GM19351 (cell line): ENCODE data around the gene GABBR2.

Experiments
- ATAC-seq: cut with Tn5 transposase; IDR thresholded peaks from one replicate; pipeline ENCODE4 v1.9.1; 2021; ENCODE audit warnings: mild to moderate bottlenecking, moderate library complexity; ENCODE audit not compliant: unreplicated experiment

Gene GABBR2

DNA sequence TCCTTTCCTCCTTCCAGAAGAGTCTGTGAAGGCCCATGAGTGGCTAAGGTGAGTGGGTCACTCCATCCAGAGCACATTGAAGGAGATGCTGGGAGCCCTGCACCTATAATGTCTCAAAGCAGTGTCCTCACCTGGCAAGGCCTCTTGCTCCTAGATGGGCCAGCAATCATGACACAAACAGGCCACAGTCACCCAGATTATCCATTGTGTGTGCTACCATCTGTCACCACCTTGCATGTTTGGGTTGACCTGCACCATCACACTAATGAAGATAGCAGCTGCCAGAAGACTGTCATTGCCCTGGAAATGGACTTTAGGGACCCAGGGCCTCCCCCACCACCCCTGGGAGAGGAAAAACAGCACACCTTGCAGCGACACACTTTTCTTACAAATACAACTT lies 69.6 kb downstream of the GABBR2 start:
- ATAC-seq = no peak

DNA sequence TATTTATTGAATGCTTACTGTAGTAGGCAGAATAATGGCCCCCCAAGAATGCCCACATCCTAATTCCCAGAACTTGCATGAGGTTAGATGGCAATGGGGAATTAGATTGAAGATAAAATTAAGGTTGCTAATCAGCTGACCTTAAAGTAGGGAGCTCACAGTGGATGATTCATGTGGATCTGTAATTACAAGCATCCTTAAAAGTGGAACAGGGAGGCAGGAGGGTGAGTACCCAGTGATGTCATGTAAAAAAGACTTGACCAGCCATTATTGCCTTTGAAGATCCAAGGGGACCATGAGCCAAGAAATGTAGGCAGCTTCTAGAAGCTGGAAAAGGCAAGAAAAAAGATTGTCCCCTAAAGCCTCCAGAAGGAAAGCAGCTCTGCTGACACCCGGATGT lies 71.4 kb downstream of the GABBR2 start:
- ATAC-seq = no peak

DNA sequence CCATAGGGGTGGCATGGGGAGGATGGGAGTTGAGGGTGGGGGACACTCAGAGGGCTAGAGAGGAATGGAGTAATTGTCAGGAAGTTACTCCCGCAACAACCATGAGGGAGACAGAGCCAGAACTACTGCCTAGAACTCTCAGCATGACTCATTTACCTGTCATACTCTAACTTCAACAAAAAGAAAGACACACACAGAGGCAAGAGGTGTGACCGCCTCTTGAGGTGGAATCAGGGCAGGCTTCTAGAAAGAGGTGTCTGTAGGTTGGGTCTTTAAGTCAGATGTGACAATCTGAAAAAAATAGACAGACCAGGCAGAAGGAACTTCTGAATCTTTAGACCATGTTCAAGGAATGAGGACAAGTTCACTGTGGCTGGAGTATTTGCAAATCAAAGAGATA lies 73.4 kb downstream of the GABBR2 start:
- ATAC-seq = no peak

DNA sequence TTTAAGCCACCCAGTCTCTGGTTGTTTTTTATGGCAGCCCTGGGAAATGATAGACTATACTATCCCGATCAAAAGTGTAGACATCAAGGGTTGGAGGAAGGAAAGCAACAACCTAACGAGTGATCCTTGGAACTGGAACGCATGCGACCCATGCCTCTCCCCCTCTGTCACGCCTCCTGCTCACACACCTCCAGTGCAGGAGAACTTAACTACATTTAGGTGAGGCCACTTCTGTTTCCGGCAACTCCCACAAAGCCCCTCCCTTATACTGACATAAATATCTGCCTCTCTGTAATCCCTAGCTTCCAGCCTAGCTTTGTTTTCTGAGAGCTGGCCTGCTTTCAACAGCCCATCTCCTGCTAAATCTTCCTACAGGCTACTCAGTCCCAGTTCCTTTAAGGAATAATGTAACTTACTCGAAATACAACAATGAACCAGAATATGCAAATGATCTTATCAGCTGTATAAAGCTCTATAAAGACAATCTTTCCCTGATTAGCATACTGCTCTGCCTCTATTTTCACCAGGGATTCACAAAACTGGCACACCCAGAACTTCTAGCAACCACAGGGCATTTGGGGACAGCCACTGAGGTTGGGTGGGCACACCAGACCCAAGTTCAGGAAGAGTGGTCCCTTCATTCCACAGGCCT lies 73.9 kb downstream of the GABBR2 start:
- ATAC-seq = no peak

DNA sequence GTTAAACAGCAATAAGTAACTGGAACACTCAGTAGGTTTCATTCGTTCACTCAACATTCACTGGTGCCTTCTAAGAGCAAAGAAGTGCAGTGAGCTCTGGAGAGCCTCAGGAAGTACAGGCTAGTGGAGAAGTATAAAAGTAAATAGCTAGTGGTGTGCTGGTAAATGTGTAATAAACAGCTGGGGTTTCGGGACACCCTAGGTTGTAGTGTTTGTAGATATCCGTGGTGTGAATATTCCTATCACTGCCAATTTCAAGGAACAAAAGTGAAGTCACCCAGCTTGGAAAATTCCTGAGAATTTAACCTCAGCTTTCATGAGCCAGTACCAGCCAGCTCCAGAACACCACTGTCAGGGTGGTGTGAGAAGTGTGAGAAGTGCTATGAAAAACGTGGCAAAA lies 75.9 kb downstream of the GABBR2 start:
- ATAC-seq = no peak

DNA sequence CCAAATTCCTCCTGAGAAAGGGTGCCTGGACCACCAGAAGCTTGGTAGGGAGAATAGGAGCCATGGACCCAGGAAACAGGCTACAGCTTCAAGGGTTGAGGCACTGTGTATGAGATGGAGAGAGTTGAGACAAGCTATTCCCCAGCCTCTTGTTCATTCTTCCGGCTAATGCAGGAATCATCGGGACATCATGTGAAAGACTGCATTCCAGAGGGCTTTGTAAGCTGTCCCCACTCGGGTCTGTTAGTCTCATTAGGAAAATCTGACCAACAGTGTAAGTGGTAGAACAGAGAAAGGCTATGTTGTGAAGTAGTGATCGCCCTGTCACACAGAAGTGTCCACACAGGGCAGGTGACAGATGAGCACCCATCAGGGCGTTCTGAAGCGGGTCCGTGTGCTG lies 81.4 kb downstream of the GABBR2 start:
- ATAC-seq = no peak

DNA sequence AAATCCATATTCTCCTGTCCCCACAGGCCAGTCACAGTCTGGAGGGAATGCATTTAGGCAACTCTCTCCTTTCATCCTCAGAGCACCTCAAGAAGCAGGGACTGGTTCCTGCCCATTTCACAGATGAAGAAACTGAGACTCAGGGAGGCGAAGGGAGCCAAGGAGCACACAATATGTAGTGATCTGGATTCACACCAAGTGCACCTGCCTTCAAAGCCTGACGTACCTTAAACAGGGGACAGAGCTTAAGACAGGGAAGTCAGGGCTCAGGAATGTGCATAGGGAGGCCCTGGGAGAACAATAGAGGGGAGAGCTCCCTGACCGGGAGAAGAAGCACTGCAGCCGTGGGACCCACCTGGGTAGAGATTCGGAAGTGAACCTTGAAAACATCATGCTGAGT lies 83.0 kb downstream of the GABBR2 start:
- ATAC-seq = no peak

DNA sequence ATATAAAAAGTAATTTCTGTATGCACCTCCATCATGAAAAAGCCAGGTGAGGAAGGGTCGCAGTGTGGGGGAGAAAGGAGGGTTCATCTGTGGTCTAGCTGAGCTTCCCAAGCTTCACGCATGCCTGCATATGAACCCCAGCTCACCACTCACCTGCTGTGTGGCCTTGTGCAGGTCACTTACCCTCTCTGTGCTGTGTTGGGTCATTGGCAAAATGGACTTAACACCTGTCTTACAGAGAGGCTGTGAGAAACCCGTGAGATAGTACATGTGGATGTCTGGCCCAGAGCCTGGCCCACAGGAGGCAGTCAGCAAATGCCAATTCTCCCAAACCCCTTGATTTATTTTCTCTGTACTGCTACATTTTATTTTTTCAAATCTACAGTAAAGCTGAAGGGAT lies 88.9 kb downstream of the GABBR2 start:
- no peak for ATAC-seq

DNA sequence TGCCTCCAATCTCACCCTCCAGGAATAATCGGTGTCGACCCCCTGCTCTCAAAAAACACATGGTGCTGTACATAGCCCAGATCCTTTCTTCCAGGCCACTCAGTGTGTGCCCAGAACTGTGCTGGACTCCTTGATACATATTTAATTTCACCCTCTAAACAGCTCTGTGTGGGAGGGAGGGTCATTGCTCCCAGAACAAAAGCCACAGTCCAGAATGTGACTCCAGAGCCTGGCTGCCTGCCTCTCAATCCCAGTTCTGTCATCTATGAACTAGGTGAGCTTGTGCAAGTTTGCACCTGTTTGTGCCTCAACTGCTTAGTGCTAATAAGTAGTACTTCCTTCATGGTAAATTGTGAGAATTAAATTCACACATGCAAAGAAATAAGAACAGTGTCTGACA lies 93.1 kb downstream of the GABBR2 start:
- ATAC-seq = no peak

DNA sequence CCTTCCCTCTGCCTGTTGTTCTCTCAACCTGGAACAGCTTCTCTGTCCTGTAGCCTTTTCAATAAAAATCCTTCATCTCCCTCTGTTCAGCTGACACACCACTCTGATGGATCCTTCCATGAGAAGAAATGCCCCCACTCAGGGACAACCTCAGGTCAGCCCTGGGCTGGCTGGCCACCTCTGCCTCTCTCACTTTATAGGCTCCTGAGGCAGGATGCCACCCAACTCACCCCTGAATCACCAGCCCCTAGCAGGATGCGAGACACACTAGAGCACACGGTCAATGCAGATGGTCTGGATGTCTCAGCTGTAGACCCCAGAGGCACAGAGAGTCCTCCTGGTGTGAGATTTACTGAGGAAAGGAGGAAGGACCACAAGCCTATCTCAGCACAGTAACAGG lies 93.8 kb downstream of the GABBR2 start:
- no peak for ATAC-seq

DNA sequence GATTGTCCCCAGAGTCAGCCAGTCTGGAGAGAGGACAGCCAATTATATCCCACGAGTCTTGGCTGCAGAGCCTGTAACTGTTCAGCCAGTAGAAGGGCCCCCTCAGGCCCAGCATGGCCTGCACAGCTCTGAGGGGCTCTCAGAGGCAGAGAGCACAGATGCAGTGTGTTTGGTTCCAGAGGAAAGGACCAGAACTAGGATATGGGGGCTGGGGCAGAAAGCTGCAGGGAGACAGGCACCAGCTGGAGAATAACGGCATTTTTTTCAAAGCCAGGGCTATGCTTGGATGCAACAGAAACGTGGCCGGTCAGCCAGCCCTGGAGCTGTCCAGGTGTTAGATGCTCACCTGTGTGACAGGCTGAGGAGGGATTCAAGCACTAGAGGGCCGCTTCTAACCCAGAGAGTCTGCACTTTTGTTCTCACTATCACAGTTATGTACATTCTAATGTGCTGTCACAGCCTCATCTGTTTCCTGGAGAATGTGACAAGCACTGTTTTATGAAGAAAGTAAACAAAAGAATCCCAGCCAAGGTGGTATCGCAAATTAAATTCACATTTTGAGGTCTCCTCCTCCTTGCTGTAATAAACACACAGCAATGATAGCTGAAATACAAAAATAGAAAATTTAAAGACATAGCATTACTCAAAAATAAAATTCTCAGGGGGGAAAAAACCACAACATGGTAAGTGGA lies 96.5 kb downstream of the GABBR2 start:
- no peak for ATAC-seq

DNA sequence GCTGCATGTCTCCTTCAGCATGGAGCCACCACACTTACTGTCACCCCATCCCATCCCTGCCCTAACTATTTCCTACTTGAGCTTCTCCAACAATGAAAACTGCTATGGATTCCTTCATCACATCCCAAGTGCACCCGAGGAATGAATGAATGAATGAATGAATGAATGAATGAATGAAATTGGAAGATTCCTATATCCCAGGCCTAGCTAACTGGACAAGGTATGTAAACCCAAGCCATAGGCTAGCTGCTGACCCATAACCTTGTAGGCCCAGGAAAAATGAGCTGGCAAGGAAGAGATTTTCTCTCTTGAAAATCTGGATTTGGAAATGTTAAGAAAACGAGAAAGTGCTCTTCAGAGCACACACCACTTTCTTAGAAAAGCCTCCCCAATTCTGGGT lies 97.4 kb downstream of the GABBR2 start:
- ATAC-seq = no peak

DNA sequence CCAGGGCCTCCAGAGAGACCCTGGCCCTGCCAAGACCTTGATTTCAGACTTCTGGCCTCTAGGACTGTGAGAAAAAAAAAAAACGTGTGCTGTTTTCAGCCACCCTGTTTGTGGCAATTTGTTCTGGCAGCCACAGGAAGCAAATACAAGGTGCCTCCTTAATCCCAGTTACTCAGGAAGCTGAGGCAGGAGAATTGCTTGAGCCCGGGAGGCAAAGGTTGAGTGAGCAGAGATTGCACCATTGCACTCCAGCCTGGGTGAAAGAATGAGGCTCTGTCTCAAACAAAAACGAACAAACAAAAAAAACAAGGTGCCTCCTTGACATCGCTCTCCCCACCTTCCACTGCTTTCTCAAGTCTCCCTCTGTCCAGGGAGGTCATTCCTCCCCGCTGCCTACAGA lies 98.0 kb downstream of the GABBR2 start:
- ATAC-seq = no peak

DNA sequence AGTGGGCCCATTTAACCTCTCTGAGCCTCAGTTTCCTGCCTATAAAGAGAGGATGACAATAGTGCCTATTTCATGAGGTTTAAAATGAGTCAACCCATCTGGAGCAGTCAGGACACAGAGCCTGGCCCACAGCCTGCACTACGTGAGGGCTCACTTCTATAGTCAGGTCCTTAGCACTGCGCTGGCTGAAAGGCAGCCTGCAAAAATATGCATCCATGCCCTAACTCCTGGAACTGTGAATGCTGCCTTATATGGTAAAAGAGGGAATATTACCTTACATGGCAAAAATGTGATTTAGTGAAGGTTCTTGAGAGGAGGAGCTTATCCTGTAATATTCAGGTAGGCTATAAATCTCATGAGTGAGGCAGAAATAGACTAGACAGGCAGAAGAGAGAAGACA lies 98.5 kb downstream of the GABBR2 start:
- ATAC-seq = no peak

DNA sequence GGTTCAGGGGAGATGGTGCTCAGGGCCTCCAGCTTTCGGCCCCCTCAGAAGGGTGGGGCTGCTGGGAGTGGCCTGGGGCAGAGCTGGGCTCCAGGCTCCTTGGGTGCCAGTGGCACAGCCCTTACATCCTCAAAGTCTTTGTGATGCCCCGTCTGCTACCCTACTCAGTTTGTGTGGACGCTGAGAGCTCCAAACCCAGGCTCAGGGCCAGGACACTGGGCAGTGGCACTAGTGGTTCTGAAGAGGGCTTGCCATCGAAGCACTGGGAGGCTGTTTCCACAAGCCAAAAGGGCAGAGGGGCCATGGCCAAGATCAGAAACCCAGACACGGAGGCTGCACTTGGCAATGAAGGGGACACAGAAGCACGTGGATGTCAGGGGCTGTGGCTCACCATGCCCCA lies 99.1 kb downstream of the GABBR2 start:
- ATAC-seq = no peak

DNA sequence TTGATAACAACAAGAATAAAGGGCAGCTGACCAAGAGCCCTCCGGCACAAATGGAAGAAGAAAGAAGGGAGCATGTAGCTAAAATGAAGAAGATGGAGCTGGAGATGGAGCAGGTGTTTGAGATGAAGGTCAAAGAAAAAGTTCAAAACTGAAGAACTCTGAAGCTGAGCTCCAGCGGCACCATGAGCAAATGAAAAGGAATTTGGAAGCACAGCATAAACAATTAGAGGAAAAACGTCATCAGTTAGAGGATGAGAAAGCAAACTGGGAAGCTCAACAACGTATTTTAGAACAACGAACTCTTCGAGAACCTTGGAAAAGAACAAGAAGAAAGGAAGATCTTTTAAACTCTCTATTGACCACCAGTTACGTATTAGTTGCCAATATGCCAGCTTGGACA lies 100.9 kb downstream of the GABBR2 start:
- no peak for ATAC-seq

DNA sequence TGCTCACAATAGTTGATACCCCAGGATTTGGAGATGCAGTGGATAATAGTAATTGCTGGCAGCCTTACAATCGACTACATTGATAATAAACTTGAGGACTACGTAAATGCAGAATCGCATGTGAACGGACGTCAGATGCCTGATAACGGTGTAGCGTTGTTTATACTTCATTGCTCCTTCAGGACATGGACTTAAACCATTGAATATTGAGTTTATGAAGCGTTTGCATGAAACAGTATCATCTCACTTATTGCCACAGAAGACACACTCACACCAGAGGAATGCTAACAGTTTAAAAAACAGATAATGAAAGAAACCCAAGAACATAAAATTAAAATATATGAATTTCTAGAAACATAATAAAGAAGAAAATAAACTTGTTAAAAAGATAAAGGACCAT lies 101.6 kb downstream of the GABBR2 start:
- ATAC-seq = no peak

DNA sequence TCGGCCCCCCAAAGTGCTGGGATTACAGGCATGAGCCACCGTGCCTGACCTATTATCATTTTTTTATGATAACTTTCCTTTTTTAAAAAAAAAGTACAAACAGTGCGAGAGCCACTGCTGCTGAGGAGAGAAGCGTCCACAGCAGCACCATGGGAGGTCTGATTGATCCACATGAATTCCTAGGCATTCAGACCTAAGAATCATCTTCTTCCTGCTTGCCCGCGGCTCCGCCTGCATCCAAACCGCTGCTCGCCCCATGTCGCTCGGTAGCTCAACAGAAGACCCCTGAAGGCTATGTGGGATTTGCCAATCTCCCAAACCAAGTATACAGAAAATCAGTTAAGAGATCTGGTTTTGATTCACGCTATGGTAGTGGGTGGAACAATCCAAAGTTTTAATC lies 102.0 kb downstream of the GABBR2 start:
- no peak for ATAC-seq

DNA sequence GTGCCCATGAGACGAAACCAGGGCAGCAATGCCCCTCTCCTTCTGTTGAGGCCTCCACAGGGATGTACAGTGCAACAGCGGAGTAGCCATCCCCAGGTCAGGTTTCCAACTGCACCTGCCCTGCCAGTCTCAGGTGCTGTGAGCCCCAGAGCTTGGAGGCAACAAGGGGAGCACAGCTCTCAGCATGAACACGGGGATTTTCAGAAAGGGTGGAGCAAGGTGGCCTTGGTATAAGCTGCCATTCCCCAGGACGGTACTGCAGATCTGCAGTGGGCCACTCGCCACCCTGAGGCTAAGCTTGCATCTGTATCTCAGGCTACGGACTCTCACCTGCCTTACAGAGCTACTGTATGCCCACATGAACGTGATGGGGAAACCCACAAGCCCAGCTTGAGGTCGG lies 103.6 kb downstream of the GABBR2 start:
- no peak for ATAC-seq

DNA sequence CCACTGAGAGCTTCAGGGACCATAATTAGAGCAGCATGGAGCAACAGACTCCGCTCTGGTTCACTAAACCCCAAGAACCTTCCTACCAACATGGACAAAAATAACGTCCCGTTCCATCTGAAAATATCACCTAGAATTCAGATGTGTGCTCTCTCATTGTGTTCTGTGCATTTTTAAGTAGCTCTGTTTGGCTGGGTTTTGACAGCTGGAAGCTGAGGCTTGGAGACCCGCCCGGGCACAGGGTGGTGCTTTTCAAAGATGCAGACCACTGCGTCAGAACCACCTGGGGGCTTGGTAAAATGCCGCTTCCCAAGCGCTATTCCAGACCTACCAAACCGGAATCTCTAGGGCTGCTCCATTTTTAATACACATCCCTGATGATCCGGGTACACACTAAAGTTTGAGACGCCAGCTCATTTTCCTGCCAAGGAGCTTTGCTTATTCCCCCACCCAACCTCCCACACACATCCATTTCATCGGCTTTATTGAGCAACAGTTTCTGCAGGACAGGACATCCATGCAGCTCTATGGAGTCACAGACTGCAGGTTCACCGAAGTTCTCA lies 104.8 kb downstream of the GABBR2 start:
- no peak for ATAC-seq

DNA sequence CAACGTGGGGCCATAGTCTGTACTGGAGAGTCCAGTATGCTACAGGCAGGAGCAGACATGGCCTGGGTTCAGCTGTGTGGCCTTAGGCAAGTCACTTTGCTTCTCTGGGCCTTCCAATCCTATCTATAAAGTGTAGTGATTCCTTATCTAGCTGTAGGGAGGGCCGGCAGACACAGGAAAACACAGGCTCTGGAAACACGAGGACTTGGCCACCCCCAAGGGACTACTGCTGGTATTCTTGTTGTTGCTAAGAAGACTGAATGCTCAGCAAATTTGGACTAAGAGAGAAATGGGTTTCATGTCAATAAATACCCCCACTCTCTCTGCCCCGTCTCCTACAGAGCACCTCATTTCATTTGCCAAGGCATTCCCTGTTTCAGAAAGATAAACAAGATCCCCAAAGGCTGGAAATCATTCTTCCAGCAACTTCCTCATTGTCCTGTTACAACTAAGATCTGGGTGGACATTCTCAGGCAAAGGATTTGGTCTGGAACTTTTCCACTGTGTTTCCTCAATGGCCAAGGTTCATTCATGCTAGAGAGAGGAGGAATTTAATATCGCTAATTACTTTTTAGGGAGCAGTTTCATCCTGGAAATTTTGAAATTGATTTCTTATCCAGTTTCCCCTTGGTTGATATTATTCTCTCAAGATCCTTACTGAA lies 105.8 kb downstream of the GABBR2 start:
- ATAC-seq = no peak

DNA sequence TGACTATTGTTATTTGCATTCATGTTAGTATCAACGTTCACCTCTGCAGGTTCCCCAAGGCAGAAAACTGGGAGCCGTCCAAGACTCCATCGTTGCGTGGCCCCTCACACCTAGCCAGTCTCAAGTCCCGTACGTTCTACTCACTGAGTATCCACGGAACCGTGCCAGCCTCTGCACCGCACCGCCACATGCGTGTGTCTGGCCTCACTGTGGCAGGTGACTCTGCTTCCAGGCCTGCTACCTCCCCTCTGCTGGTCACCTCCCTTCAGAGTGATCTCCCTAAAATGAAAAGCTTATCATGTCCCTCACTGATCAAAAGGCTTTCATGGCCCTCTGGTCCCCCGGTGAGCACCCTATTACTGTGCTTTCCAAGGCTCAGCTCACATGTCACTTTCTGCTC lies 108.1 kb downstream of the GABBR2 start:
- no peak for ATAC-seq
